Adrenal gland (tissue), 12 donors: ENCODE results near the gene CDK5RAP2. TPM values are rescaled to one million over a fixed set of nuclear protein-coding genes. Genes with fewer than 3 reads are reported as not detected.

ENCODE experiments used
- DNase-seq, 7 donors: peaks; one replicate each; pipeline ENCODE4 v3.0.0-alpha.2; 2019 to 2020
- H3K27ac ChIP-seq, 5 donors: fragments of 200-600 bp; sonication (generic) in 4 of 5; 1 replicate in 3 of 5; 2 replicates in 2 of 5; pipeline versions ENCODE4 v1.5.1 to v1.8.0; 2016 to 2020; ENCODE audit warnings: mild to moderate bottlenecking in 1 of 5
- H3K27me3 ChIP-seq: fragments of 200-600 bp; 2 replicates; pipeline ENCODE4 v1.8.0; 2021
- H3K36me3 ChIP-seq, 2 donors: fragments of 200-600 bp; replicated peaks in 1 of 2; 1 replicate in 1 of 2; 2 replicates in 1 of 2; pipeline versions ENCODE4 v1.5.1 to v1.8.0; 2018 to 2022
- H3K4me1 ChIP-seq, 2 donors: fragments of 200-600 bp; replicated peaks in 1 of 2; 1 replicate in 1 of 2; 2 replicates in 1 of 2; pipeline versions ENCODE4 v1.5.1 to v1.8.0; 2018 to 2021
- H3K4me3 ChIP-seq, 4 donors: fragments of 200-600 bp; sonication (generic) in 3 of 4; one replicate each; pipeline ENCODE4 v1.5.1; 2016 to 2018
- H3K9me3 ChIP-seq, 3 donors: fragments of 200-600 bp; sonication (generic) in 1 of 3; replicated peaks in 1 of 3; 1 replicate in 2 of 3; 2 replicates in 1 of 3; pipeline versions ENCODE4 v1.5.1 to v1.8.0; 2016 to 2021
- POLR2A ChIP-seq, 2 donors: fragments of 450-650 bp; IDR thresholded peaks; one replicate each; pipeline ENCODE4 v1.6.1; 2017; ENCODE audit warnings: antibody characterized with exemption in 2 of 2, mild to moderate bottlenecking in 2 of 2, moderate library complexity in 1 of 2
- WGBS, 4 donors: extraction: QIAGEN DNeasy Blood & Tissue Kit in 2 of 4; methylation state at CpG; one replicate each; pipeline versions ENCODE4 v1.1.5 to v1.1.7; 2013 to 2017; 5-methylcytosine and 5-hydroxymethylcytosine counted together
- intact Hi-C, 2 donors: fragments of 100-400 bp; cut with DNase I; formaldehyde crosslinking; loops; one replicate each; pipeline versions ENCODE4 v1.14.1 to v1.15.0; 2022 to 2023
- polyA plus RNA-seq, 3 donors: library from polyadenylated mRNA; stranded (reverse); fragments of 200-250 nt in 2 of 3; fragments of 350-450 nt in 1 of 3; fragmentation: Illumina TruSeq in 1 of 3; extraction: RNeasy Lipid Tissue Mini Kit (QIAGEN cat#74804) in 1 of 3; gene quantifications; one replicate each; pipeline ENCODE4 v1.2.3, GENCODE V29; 2013 to 2014
- total RNA-seq, 9 donors: library from RNA; depleted of rRNA in 4 of 9; stranded (reverse); fragments of >200 nt in 4 of 9; fragments of 120-200 nt in 1 of 9; fragmentation: NEBNext Ultra II Directional in 1 of 9; extraction: Animal tissue kit (Norgen Biotek cat#: 25700) in 1 of 9; gene quantifications; one replicate each; pipeline versions ENCODE4 v1.1.0 to v1.2.4, GENCODE V29; 2013 to 2023
- TF ChIP-seq, protein P1 (sequence below), 6 experiments: fragments of 450-650 bp in 4 of 6; fragments of 200-600 bp in 2 of 6; sonication (generic) in 1 of 6; IDR thresholded peaks; 1 replicate in 5 of 6; 2 replicates in 1 of 6; pipeline versions ENCODE4 v1.5.1 to v1.8.0; 2016 to 2021; ENCODE audit warnings: antibody characterized with exemption in 6 of 6, mild to moderate bottlenecking in 2 of 6, moderate library complexity in 1 of 6
- donor health status: healthy with polysubstance abuse.
- donor health status: Bipolar disorder and iron deficiency.
- donor health status: DM: yes; HTN: yes; CAD: no.
- donor health status: DM: no; HTN: no; CAD: no.
- donor health status: DM: no; HTN: no; CAD: no.
- donor health status: DM: yes; HTN: yes; CAD: no.

The CDK5RAP2 gene
- total and polyA plus RNA-seq, 12 donors: 26.0 to 60.7 (median 41.9) TPM

DNA sequence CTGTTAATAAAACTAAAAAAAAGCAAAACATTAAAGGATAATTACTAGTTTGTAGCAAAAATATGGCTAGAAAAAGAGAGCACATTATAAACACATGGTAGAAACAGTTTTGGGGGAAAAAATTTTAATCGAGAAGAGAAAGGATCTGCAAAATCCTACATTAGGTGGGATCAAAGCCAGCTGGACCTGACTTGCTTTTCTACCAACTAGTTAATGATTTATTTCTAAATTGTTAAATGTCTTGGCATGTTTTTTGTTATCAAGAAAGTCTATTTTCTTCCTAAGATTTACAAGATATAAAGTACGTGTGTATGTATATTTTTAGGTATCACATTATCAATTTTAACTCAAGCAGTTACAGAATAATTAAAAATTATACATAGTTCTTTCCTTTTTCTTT lies 47.1 kb upstream of the CDK5RAP2 start:
- intact Hi-C loops: loop anchor here in 1 of 2 donors (10.0 kb wide), 1 partner anchor 98 kb away; no protein-coding TSS in a partner anchor
- peaks cover 0 to 2% (median 0%) of the 10 kb centered on the region in 3 donors for H3K9me3 ChIP-seq
- H3K4me3 ChIP-seq: no peak overlapping the region
- no peak overlapping the region for H3K27ac ChIP-seq
- H3K27me3 ChIP-seq: no peaks in the 10 kb centered on the region
- DNase-seq: no peak
- 60 to 68% (median 65%) methylated on average over 2 of the region's 2 CpGs for WGBS, 4 donors
- H3K36me3 ChIP-seq: no peaks in the 10 kb centered on the region
- TF ChIP-seq, protein P1, sequence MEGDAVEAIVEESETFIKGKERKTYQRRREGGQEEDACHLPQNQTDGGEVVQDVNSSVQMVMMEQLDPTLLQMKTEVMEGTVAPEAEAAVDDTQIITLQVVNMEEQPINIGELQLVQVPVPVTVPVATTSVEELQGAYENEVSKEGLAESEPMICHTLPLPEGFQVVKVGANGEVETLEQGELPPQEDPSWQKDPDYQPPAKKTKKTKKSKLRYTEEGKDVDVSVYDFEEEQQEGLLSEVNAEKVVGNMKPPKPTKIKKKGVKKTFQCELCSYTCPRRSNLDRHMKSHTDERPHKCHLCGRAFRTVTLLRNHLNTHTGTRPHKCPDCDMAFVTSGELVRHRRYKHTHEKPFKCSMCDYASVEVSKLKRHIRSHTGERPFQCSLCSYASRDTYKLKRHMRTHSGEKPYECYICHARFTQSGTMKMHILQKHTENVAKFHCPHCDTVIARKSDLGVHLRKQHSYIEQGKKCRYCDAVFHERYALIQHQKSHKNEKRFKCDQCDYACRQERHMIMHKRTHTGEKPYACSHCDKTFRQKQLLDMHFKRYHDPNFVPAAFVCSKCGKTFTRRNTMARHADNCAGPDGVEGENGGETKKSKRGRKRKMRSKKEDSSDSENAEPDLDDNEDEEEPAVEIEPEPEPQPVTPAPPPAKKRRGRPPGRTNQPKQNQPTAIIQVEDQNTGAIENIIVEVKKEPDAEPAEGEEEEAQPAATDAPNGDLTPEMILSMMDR (IDR thresholded peaks at IDR 0.05): no peak
- TF ChIP-seq POLR2A (IDR thresholded peaks at IDR 0.05): no peak
- H3K4me1 ChIP-seq: peaks cover 0 to 13% of the 10 kb centered on the region in 2 donors

DNA sequence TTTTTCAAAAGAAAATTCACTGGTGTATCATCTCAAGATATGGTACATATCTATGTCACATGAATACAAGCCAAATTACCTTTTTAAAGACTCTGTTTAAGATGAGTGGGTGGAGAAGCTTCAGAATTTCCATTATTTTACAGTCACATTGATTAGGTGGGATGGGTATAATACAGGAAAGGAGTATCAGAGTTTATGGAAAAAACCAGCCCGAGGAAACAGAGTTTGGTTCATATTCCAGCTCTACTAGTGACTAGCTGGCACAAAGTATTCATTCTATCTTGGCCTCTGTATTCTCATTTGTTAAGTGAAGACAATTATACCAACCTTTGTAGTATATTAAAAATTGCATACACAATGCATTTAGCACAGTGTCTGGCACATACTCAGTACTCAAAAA lies 46.5 kb upstream of the CDK5RAP2 start:
- TF ChIP-seq, protein P1 (IDR thresholded peaks at IDR 0.05): no peak
- no peak for TF ChIP-seq POLR2A (IDR thresholded peaks at IDR 0.05)
- intact Hi-C loops: loop anchor here in 1 of 2 donors (10.0 kb wide), 1 partner anchor 98 kb away; no protein-coding TSS in a partner anchor
- Histone ChIP-seq H3K27me3 (no peaks in the 10 kb centered on the region), H3K36me3 (no peaks in the 10 kb centered on the region), H3K4me3 (no peak overlapping the region), H3K27ac (no peak overlapping the region), H3K4me1 (peaks cover 0 to 13% of the 10 kb centered on the region in 2 donors), H3K9me3 (peaks cover 0 to 2% (median 0%) of the 10 kb centered on the region in 3 donors)
- WGBS, 4 donors: 86 to 92% (median 89%) methylated on average over 1 of the region's 1 CpG
- no peak for DNase-seq

DNA sequence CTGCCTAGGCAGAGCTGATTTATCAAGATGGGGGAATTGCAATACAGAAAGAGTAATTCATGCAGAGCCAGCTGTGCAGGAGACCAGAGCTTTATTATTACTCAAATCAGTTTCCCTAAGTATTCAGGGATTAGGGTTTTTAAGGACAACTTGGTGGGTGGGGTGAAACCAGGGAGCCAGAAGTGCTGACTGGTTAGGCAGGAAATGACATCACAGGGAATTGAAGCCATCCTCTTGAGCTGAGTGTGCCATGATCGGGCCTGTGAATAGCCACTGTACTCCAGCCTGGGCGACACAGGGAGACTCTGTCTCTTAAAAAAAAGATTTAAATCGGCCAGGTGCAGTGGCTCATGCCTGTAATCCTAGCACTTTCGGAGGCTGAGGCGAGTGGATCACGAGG lies 45.3 kb upstream of the CDK5RAP2 start:
- H3K4me1 ChIP-seq: peaks cover 0 to 14% of the 10 kb centered on the region in 2 donors
- no peaks in the 10 kb centered on the region for H3K36me3 ChIP-seq
- H3K9me3 ChIP-seq: peaks cover 0 to 2% (median 0%) of the 10 kb centered on the region in 3 donors
- WGBS, 4 donors: 92 to 98% (median 96%) methylated on average over 6 of the region's 6 CpGs
- H3K4me3 ChIP-seq: no peak overlapping the region
- H3K27ac ChIP-seq: no peak overlapping the region
- H3K27me3 ChIP-seq: no peaks in the 10 kb centered on the region
- intact Hi-C loops: loop anchor here in 1 of 2 donors (10.0 kb wide), 1 partner anchor 100 kb away; no protein-coding TSS in a partner anchor
- no peak for DNase-seq
- TF ChIP-seq, protein P1 (IDR thresholded peaks at IDR 0.05): no peak
- no peak for TF ChIP-seq POLR2A (IDR thresholded peaks at IDR 0.05)

DNA sequence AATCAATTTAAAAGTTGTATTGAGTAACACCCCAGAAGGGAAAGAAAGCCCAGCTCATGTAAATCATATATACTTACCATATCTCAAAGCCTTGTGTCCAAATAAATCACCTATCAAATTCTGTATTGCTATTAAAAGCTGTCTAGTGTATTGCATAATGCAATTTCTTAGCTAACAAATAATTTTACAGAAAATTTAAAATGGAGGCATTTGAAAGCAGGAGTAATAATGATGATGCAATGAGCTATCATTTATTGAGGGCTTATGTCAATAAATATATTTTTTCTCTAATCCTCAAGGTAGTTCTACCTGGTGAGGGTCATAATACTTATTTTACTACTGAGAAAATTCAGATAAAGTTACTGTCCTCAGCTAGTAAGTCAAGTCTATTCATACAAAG lies 42.8 kb upstream of the CDK5RAP2 start:
- no peak for DNase-seq
- peaks cover 0 to 2% (median 0%) of the 10 kb centered on the region in 3 donors for H3K9me3 ChIP-seq
- no peak overlapping the region for H3K4me3 ChIP-seq
- peaks cover 0 to 18% of the 10 kb centered on the region in 2 donors for H3K4me1 ChIP-seq
- intact Hi-C loops: loop anchor here (5.0 to 10.0 kb wide), 2 partner anchors 102 to 115 kb away; no protein-coding TSS in a partner anchor
- H3K27ac ChIP-seq: no peak overlapping the region
- TF ChIP-seq, protein P1 (IDR thresholded peaks at IDR 0.05): no peak
- no peak for TF ChIP-seq POLR2A (IDR thresholded peaks at IDR 0.05)
- no peaks in the 10 kb centered on the region for H3K27me3 ChIP-seq
- H3K36me3 ChIP-seq: no peaks in the 10 kb centered on the region
